Measurements from ENCODE around the gene FLCN. TPM values are rescaled to one million over a fixed set of nuclear protein-coding genes. Genes with fewer than 3 reads are reported as not detected.

FLCN gene
- total RNA-seq, 1 donor, result 67.3 TPM

GRCh38 chr17:17236295-17237025 is 508 bp downstream of the FLCN start:
- peak; percentile 29 for DNase-seq (ENCODE audit: low read depth)
- no peak for TF ChIP-seq CTCF (IDR thresholded peaks at IDR 0.05; ENCODE audit: insufficient read depth, low read length)
- H3K4me3 ChIP-seq (ENCODE audit: low read depth, low read length), result peak overlapping the region; percentile 99

- peak; percentile 21 for DNase-seq (ENCODE audit: low read depth)
- peak overlapping the region; percentile 99 for H3K4me3 ChIP-seq (ENCODE audit: low read depth, low read length)
- no peak for TF ChIP-seq CTCF (IDR thresholded peaks at IDR 0.05; ENCODE audit: insufficient read depth, low read length)
These were observed 1.5 kb downstream of the FLCN start for GRCh38 chr17:17235212-17236174.

- H3K4me3 ChIP-seq (ENCODE audit: low read depth, low read length), result no peak overlapping the region
- DNase-seq (ENCODE audit: low read depth), result no peak
- TF ChIP-seq CTCF (IDR thresholded peaks at IDR 0.05; ENCODE audit: insufficient read depth, low read length), result no peak
These were observed 4.7 kb downstream of the FLCN start for GRCh38 chr17:17232303-17232621.

GRCh38 chr17:17231621-17232302 is 5.2 kb downstream of the FLCN start:
- DNase-seq (ENCODE audit: low read depth), result no peak
- H3K4me3 ChIP-seq (ENCODE audit: low read depth, low read length), result no peak overlapping the region
- no peak for TF ChIP-seq CTCF (IDR thresholded peaks at IDR 0.05; ENCODE audit: insufficient read depth, low read length)

GRCh38 chr17:17229416-17230384 is 7.3 kb downstream of the FLCN start:
- no peak for DNase-seq (ENCODE audit: low read depth)
- TF ChIP-seq CTCF (IDR thresholded peaks at IDR 0.05; ENCODE audit: insufficient read depth, low read length), result no peak
- H3K4me3 ChIP-seq (ENCODE audit: low read depth, low read length), result no peak overlapping the region

Data from fibroblast of the aortic adventitia (primary cell).